Fibroblast of skin of back (primary cell): Measurements from ENCODE around the gene MRPS18A.
"Not testable (repeated sequence)": the region's sequence is repeated elsewhere in the genome, so short reads cannot be mapped to it uniquely, and the experiment has no call there.

Experiments used
- DNase-seq: peaks from one replicate; pipeline ENCODE4 v3.0.0-alpha.2; 2013

Gene MRPS18A

DNA sequence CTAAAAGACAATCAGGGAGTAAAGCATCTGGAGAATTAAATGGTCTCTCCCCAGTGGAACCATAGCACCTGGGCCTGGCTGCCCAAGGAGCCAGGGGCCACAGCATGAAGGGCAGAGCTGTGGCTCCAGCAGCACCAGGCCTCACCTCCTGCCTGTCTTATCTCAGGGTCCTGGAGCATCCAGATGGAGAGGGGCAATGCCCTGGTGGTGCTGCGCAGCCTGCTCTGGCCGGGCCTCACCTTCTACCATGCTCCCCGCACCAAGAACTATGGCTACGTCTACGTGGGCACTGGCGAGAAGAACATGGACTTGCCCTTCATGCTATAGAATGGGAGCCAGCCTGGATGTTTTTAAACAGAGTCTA is 17.0 kb downstream of the MRPS18A start:
- DNase-seq: no peak

DNA sequence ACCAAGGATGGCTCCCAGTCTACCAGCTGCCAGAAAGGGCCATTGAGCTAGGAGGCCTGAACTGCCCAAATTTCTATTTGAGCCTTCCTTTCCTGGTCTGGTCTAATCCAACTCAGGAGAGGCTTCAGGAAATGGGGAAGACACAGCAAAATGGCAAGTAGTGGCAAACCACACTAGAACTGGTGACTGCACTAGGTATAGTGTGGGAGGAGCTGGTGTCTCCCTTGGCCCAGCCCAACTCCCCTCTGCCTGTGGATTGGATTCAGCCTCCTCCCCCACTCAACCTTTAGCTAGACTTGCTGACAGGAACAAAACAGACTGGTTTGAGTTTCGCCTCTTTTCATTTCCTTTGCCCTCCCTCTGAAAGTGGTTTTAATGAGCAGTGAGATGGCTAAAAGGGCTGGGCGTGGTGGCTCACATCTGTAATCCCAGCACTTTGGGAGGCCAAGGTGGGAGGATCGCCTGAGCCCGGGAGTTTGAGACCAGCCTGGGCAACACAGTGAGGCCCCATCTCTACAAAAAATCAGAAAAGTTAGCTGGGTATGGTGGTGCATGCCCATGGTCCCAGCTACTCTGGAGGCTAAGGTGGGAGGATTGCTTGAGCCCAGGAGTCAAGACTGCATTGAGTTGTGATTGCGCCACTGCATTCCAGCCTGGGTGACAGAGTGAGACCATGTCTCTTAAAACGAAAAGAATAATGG is 17.5 kb downstream of the MRPS18A start:
- DNase-seq: no peak

DNA sequence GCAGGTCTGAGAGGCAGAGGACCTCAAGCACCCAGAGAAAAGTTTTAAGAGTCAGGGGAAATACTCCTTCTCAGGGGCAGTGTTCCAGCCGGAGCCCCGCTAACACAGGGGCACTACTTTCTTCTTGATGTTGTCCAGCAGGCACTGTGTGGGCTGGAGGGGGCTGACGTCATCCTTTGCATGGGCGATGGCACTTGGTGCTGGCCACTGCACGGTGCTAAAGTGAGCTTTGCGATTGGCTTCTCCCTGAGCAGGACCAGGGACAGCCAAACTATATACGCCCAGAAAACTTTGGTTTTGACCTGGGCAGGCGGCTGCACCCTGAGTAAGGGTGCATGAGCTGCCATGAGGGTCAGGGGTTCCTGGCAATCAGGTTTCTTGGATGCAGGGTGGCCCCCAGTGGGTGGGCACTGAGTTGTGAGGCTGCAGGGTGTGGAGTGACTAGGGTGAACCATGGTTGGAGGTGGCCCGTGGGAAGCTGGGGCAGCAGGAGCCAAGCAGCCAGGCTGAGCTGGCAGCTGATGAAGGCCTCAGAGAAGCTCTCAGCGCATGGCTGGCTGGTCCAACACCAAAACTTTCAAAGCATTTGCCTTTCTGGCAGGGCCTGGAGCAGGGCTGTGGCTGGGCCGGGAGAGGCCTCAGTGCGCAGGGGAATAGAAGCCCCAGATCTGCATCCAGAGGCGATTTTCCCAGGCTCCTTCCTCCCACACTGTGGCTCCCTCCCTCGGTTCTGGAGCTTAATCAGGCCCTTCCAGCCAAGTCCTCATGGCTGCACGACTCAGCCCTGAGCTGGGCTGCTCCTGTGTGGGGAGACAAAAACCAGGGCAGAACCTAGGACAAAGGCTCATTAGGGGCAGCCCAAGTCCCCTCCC is 18.3 kb downstream of the MRPS18A start:
- no peak for DNase-seq

DNA sequence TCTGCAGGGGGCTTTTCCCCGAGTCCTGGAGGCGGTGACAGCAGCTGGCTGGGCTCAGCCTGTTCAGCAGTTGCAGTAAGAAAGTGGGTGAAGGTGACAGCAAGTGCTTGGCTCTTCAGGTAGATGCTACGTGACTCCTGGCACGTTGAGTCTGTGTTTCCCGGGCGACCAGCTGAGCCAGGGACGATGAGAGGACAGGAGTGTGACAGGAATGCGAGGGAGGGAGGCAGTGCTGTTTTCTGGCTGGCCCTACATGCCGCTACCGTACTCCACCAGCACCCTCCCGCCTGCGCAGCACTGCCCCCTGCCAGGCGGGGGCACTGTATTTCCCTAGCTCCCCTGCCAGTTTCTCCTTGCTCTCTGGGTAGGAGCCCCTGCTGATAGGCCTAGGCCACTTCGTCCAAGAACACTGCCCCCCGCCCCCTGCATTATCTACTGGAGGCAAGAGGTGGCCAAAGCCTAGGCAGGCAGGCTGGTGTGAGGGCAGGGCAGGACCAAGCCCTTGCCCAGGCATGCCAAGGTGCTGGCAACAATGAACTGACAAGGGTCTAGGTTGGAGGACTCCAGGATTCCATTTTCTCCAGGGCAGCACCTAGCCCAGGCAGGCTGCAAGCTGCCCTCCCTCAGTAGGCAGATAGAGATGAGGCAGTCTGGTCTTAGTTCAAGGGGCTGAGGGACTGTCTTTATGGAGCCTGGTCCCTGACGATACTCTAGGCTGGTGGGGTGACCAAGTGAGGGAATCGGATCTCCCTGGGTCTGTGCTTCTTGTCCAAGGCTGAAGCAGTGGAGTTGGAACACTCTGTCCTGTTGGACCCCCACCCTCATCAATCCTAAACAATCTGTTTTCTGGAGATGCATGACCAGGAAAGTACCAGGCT is 19.2 kb downstream of the MRPS18A start:
- peak; percentile 81 for DNase-seq

DNA sequence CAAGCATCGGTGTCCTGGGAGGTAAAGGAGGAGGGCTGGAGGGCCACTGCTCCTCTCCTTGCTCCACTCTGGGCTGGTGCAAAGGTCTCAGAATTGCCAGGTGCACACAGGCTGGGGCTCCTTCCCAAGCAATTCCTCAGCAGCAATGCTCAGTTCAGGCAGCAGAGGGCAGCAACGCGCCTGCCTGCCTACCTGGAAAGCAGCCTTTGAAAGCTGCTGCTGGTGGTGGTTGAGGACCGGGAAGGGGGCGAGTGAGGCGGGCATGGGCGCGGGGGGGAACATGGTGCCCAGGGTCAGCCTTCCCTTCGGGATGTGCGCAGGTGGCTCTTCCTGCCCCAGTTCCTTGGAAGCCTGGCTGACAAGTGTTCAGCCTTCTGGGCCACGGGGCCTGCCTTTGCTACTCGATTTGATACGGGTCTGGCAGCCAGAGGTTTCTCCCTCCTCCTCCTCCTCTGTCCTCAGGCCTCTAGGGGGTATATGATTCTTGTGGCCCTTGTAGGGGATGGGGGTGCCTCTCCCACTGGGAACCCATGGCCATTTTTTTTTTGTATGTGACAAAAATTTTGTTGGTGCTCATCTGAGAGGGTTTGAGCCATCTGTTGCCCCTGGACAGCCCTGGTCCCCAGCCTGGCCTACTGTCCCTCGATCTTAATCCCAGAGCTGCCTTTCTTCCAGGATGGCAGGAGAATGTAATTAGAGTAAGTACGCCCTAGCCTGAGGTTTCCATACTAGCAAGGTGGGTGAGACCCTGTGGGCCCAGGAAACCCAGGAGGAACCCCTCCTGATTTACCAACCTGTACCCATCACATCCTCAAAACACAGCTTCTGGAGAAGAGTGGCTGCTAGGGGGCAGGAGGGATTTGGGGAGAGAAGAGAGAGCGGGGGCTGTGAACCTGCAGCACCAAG is 20.1 kb downstream of the MRPS18A start:
- peak; percentile 69 for DNase-seq

DNA sequence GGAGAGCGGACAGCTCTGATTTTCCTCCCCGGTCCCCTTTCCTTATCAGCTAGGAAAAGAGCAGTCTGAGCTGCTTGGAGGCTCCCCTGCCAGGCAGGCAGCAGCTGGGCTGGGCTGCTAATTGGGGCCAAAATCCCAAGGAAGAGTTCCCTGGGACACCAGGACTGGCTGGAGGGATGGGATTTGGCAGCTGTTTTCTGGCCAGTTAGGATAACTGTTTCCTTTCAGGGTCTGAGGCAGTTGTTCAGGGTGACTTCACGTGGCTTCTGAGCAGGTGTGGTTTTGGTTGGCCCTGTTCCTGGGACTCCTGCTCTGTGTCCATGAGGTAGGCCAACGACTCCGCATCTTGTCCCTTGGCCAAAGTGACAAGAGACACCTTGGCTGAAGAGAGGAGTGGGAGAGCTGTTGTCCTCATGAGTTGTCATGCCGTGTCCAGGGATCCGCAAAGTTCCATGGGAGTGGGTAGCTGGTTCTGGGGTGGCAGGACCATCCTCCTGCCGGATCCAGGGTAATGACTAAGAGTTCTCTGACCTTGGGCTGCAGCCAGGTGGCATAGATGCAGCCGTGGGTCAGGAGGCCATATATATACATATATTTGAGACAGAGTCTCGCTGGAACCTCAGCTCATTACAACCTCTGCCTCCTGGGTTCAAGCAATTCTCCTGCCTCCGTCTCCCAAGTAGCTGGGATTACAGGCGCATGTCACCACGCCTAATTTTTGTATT is 21.2 kb downstream of the MRPS18A start:
- no peak for DNase-seq

DNA sequence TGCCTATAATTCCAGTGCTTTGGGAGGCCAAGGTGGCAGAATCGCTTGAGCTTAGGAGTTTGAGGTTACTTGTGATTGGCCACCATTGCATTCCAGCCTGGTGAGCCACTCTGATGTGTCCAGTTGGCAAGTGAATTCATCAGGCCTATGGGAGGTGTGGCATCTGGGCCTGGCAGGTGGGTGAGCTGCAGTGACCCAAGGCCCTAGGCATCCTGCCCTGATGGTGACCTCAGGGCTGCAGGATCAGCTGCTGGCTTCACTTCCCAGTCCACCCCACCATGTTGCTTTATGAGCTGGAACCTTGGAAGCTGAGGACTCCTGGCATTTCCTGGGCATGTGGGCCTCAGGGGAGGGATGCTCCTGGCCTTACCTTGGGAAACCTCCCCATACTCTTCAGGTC is 22.2 kb downstream of the MRPS18A start:
- peak; percentile 34 for DNase-seq

DNA sequence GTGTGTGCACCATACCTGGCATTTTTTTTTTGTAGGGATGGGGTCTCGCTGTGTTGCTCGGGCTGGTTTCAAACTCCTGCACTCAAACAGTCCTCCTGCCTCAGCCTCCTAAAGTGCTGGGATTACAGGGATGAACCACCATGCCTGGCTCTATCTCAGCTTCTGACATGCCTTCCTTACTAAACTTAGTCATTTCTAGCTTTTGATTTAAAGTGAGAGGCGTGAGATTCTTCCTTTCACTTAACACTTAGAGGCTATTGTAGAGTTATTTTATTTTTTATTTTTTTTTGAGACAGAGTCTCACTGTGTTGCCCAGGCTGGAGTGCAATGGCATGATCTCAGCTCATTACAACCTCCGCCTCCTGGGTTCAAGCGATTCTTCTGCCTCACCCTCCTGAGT is 24.6 kb downstream of the MRPS18A start:
- not testable (repeated sequence) for DNase-seq

DNA sequence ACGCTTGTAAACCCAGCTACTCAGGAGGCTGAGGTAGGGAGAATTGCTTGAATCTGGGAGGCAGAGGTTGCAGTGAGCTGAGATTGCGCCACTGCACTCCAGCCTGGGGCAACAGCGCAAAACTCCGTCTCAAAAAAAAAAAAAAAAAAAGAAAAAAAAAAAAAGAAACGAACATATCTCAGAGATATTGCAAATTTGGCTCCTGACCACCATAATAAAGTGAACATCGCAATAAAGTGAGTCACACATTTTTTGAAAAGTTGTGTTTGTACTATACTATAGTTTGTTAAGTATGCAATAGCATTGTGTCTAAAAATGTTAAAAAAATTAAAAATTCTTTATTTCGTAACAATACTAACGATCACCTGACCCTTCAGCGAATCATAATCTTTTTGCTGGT is 29.4 kb downstream of the MRPS18A start:
- DNase-seq: no peak

DNA sequence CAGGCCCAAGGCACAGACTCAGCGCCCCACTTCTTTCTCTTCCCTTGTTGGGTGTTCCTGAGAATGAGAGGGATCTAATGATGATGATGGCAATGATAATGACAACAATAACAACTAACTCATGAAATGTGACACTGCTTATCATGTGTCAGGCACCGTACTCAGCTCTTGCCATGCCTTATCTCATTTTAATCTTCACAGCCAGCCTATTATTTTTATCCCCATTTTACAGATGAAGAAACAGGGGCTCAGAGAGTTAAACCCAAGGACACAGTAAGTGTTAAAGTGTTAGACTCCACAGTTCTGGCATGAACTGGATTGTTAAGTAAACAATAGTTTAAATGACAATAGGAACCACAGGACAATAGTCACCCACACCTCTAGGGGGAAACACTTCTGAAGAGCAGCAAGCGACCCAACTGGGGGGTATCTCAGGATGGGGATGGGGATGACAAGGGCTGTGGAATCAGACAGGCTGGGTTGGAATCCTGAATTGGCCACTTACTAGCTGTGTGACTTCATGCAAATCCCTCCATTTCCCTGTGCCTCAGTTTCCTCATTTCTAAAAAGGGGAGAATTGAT is 30.3 kb downstream of the MRPS18A start:
- DNase-seq: no peak

DNA sequence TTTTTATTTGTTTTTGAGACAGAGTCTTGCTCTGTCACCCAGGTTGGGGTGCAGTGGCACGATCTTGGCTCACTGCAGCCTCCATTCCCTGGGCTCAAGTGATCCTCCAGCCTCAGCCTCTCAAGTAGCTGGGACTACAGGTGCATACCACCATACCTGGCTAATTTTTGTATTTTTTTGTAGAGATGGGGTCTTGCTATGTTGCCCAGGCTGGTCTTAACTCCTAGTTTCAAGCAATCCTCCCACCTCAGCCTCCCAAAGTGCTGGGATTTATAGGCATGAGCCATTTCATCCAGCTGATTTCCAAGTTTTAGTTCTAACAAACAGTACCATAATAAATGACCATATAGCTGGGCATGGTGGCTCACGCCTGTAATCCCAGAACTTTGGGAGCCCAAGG is 34.8 kb downstream of the MRPS18A start:
- not testable (repeated sequence) for DNase-seq

DNA sequence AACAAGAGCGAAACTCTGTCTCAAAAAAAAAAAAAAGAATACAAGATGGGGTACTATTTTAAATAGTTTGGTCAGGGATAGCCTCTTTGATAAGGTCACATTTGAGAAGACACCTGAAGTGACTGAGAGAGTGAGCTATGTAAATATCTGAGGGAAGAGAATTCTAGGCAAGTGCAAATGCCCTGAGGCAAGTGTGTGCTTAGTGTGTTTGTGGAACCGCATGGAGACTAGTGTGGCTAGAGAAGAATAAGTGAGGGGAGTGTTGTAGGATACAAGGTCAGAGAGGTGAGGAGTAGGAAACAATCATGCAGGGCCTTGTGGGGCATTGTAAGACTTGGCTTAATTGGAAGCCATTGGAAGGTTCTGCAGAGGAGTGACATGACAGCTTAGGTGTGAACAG is 39.3 kb downstream of the MRPS18A start:
- no peak for DNase-seq

DNA sequence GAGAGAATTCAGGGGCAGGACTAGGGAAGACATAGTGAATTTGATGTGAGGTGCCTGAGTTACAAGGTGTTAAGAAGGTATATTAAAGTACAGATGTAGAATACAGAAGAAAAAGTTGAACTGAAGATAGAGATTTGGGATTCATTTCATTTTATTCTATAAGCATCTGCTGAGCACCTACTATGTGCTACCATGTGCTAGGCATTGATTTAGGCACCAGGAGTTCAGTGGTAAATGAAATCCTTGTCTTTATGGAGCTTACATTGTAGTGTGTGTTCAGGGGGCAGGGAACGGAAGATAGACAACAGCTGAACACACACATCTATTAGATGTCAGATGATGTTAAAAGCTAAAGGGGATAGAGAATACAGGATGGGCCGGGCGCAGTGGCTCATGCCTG is 40.0 kb downstream of the MRPS18A start:
- DNase-seq: no peak

DNA sequence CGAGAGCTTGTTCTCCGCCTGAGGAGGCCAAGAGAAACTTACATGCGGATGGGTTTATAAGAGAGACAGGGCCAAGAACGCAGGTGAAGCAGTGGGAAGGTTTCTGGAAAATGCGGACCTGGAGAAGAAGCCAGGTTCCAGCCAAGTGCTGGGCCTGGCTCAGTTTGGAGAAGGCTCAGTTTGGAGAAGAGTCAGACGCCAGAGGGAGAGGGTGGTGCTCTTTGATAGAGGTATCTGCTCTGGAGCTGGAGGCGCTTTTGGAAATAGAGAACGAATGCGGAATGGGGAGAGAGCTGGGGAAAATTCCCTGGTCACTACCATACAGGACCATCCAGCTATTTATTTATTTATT is 42.0 kb downstream of the MRPS18A start:
- no peak for DNase-seq

DNA sequence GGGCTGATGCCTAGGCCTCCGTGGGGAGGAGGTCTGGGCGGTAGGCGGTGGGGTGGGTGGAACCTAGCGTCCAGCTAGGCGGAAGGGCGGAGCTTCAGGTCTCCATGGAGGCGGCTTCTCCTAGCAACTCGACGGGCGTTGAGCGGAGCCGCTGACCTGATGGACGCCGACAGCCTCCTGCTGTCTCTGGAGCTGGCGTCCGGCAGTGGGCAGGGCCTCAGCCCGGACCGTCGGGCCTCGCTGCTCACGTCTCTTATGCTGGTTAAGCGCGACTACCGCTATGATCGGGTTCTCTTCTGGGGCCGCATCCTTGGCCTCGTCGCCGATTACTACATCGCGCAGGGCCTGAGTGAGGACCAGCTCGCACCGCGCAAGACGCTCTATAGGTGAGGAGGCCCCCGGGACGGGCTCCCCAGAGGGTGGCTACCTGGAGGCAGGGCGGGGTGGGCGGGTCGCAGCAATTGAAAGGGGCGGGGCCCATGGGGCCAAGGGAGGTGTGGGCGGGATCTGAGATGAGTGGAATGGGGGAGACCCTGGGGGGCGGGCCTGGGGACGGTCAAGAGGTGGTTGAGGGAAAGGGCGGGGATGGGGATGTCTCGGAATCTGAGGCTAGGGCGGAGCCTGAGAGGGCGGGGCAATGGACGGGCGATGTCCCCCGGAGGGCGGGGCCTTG is 42.5 kb downstream of the MRPS18A start, which contains the start of gene RSPH9:
RSPH9 (plus strand) TSS at position 97 of the 673 bp plus-strand sequence; CDS start at position 160, 63 bp downstream.
- peak; percentile 54 for DNase-seq

DNA sequence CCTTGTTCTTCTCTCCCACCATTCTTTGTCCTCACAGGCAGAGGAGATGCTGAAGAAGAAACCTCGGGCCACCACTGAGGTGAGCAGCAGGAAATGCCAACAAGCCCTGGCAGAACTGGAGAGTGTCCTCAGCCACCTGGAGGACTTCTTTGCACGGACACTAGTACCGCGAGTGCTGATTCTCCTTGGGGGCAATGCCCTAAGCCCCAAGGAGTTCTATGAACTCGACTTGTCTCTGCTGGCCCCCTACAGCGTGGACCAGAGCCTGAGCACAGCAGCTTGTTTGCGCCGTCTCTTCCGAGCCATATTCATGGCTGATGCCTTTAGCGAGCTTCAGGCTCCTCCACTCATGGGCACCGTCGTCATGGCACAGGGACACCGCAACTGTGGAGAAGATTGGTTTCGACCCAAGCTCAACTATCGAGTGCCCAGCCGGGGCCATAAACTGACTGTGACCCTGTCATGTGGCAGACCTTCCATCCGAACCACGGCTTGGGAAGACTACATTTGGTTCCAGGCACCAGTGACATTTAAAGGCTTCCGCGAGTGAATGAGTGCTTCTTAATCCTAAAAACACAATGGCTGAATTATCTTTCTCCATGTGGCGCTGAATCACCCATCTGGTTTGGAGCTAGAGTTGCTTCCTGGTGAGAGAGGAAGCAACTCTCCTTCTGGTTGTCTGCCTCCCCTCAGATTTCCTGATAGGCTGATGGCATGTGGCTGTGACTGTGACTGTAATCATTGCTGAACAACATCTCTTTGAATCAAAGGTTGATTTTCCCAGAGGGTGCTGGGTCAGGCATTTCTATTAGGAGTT is 47.4 kb downstream of the MRPS18A start:
- peak; percentile 15 for DNase-seq

DNA sequence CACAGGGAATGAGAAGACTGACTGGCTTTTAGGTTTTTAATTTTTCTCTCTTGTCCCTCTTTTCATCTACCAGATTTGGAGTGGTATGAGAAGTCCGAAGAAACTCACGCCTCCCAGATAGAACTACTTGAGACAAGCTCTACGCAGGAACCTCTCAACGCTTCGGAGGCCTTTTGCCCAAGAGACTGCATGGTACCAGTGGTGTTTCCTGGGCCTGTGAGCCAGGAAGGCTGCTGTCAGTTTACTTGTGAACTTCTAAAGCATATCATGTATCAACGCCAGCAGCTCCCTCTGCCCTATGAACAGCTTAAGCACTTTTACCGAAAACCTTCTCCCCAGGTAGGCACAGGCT is 51.3 kb downstream of the MRPS18A start:
- DNase-seq: no peak

DNA sequence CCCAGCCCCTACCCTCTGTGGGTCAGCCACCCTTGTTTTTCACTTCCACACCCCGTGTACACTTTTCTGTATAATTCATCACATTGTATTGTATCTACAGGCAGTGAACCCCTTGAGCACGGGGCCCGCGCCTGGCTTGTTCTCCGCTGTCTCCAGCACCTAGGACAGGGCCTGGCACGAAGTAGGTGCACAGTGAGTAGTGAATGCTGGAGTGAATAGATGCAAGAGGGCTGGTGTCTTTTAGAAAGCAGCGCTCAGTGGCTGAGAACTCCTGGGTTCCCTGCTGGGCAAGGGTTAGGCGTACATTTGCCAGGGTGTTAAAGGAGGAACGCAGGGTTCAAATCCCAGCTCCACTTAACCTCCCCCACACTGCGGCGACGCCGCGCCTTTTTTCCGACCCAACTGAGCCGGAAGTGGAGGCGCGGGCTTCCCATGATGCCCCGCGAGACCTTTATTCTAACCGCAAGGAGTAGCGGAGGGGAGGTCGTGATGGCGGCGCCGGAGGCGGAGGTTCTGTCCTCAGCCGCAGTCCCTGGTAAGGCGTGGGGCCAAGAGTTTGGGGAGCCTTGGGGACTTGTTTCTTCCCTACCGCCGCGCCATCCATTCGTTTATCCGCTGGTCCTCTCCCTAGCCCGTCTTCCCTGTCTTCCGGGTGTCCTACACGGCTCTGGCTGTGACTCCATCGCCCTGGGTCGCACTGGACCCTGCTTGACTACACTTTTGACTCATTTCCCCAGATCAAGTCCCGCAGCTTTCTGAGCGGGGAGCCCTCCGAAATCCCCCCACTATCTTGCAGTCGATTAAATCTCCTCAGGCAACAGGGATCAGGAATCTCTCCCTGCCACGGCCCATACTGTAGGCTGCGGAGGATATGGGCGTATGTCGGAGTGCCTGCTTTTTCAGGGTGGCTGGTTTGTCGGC is 51.9 kb downstream of the MRPS18A start, which contains the start of gene MAD2L1BP:
MAD2L1BP (plus strand) TSS at position 454 of the 921 bp plus-strand sequence; CDS start at position 490, 36 bp downstream.
- DNase-seq: peak; percentile 79
